Keratinocyte (primary cell): ENCODE data around the gene TSR3. TPM values are rescaled to one million over a fixed set of nuclear protein-coding genes. Genes with fewer than 3 reads are reported as not detected.

ENCODE experiments used
- DNase-seq: peaks from one replicate; pipeline ENCODE4 v3.0.0-alpha.2; 2011; ENCODE audit warnings: low read depth, missing footprints, low spot score
- FAIRE-seq: peaks from 2 replicates; lab custom pipeline; 2011; peaks lifted over from hg19 to GRCh38; lab: Jason Lieb, UNC
- H2AFZ ChIP-seq: 2 replicates; pipeline ENCODE4 v1.6.0; 2012; ENCODE audit warnings: low read length, control low read depth, inconsistent platforms; ENCODE audit not compliant: control insufficient read depth
- H3K27ac ChIP-seq: 2 replicates; pipeline ENCODE4 v1.5.1; 2011; ENCODE audit warnings: low read length; ENCODE audit not compliant: control insufficient read depth, insufficient read depth
- H3K27me3 ChIP-seq: 3 replicates; pipeline ENCODE4 v1.6.0; 2011; ENCODE audit warnings: low read length; ENCODE audit not compliant: control insufficient read depth, insufficient read depth; ENCODE audit errors: extremely low read depth
- H3K36me3 ChIP-seq, 2 experiments: 2 replicates in 1 of 2; 3 replicates in 1 of 2; pipeline ENCODE4 v1.5.1; 2011; ENCODE audit warnings: low read length in 2 of 2, mild to moderate bottlenecking in 1 of 2; ENCODE audit not compliant: control insufficient read depth in 2 of 2, insufficient read depth in 2 of 2; ENCODE audit errors: extremely low read depth in 1 of 2
- H3K4me1 ChIP-seq: 3 replicates; pipeline ENCODE4 v1.5.1; 2011; ENCODE audit warnings: low read length; ENCODE audit not compliant: control insufficient read depth, insufficient read depth; ENCODE audit errors: extremely low read depth
- H3K4me2 ChIP-seq: 3 replicates; pipeline ENCODE4 v1.6.0; 2011; ENCODE audit warnings: low read depth, low read length; ENCODE audit not compliant: control insufficient read depth, insufficient read depth; ENCODE audit errors: extremely low read depth
- H3K4me3 ChIP-seq, 3 experiments: fragments of 200-600 bp in 1 of 3; sonication (generic) in 1 of 3; 2 replicates in 2 of 3; 3 replicates in 1 of 3; pipeline ENCODE4 v1.5.1; 2011 to 2016; ENCODE audit warnings: low read length in 3 of 3, mild to moderate bottlenecking in 3 of 3, control low read depth in 2 of 3, inconsistent platforms in 1 of 3, low read depth in 1 of 3, mixed read lengths in 1 of 3, mixed run types in 1 of 3, moderate library complexity in 1 of 3; ENCODE audit not compliant: control insufficient read depth in 2 of 3, insufficient read depth in 2 of 3; ENCODE audit errors: extremely low read depth in 1 of 3
- H3K79me2 ChIP-seq: 2 replicates; pipeline ENCODE4 v1.6.0; 2012; ENCODE audit warnings: low read length; ENCODE audit not compliant: control insufficient read depth, insufficient read depth
- H3K9ac ChIP-seq: 3 replicates; pipeline ENCODE4 v1.6.0; 2011; ENCODE audit warnings: low read length; ENCODE audit not compliant: control insufficient read depth, insufficient read depth; ENCODE audit errors: extremely low read depth
- H3K9me1 ChIP-seq: 3 replicates; pipeline ENCODE4 v1.6.0; 2011; ENCODE audit warnings: low read length; ENCODE audit not compliant: control insufficient read depth, insufficient read depth; ENCODE audit errors: extremely low read depth
- H3K9me3 ChIP-seq: 2 replicates; pipeline ENCODE4 v1.5.1; 2012; ENCODE audit warnings: low read depth, low read length; ENCODE audit not compliant: control insufficient read depth
- H4K20me1 ChIP-seq: 3 replicates; pipeline ENCODE4 v1.6.0; 2011; ENCODE audit warnings: low read length; ENCODE audit not compliant: control insufficient read depth, insufficient read depth; ENCODE audit errors: extremely low read depth
- EZH2 ChIP-seq: IDR thresholded peaks from one replicate; pipeline ENCODE4 v1.6.1; 2012; ENCODE audit warnings: inconsistent platforms, mild to moderate bottlenecking, low read length, moderate library complexity
- dilution Hi-C: fragments of 300-500 bp; cut with MboI; formaldehyde crosslinking; loops from one replicate; pipeline ENCODE4 v1.7.0; 2020; ENCODE audit warnings: low sequenced_read_pairs; ENCODE audit not compliant: extremely low pct_ligation_motif_present
- polyA plus RNA-seq, 5 experiments: library from polyadenylated mRNA; depleted of rRNA in 3 of 5; stranded (reverse) in 3 of 5; stranded (forward) in 1 of 5; unstranded in 1 of 5; fragments of >200 nt; gene quantifications; 1 replicate in 1 of 5; 2 replicates in 3 of 5; 3 replicates in 1 of 5; pipeline versions ENCODE4 v1.2.1 to v1.2.3, GENCODE V29; 2011 to 2012; ENCODE audit warnings: missing spikeins in 2 of 5, low read depth in 1 of 5, low replicate concordance in 1 of 5
- TF ChIP-seq, protein P1 (sequence below), 3 experiments: IDR thresholded peaks in 1 of 3; conservative IDR thresholded peaks in 1 of 3; optimal IDR thresholded peaks in 1 of 3; 2 replicates in 2 of 3; 3 replicates in 1 of 3; pipeline versions ENCODE3 to v1.5.1; 2011; ENCODE audit warnings: low read length in 3 of 3, mild to moderate bottlenecking in 3 of 3, moderate library complexity in 2 of 3, control low read depth in 1 of 3, inconsistent platforms in 1 of 3; ENCODE audit not compliant: insufficient read depth in 2 of 3; ENCODE audit errors: extremely low read depth in 1 of 3

The TSR3 gene
- polyA plus RNA-seq, 1 donor (not counting 4 experiments of a cell fraction or from before 2014, with no cell fraction given), result 33.0 TPM

DNA sequence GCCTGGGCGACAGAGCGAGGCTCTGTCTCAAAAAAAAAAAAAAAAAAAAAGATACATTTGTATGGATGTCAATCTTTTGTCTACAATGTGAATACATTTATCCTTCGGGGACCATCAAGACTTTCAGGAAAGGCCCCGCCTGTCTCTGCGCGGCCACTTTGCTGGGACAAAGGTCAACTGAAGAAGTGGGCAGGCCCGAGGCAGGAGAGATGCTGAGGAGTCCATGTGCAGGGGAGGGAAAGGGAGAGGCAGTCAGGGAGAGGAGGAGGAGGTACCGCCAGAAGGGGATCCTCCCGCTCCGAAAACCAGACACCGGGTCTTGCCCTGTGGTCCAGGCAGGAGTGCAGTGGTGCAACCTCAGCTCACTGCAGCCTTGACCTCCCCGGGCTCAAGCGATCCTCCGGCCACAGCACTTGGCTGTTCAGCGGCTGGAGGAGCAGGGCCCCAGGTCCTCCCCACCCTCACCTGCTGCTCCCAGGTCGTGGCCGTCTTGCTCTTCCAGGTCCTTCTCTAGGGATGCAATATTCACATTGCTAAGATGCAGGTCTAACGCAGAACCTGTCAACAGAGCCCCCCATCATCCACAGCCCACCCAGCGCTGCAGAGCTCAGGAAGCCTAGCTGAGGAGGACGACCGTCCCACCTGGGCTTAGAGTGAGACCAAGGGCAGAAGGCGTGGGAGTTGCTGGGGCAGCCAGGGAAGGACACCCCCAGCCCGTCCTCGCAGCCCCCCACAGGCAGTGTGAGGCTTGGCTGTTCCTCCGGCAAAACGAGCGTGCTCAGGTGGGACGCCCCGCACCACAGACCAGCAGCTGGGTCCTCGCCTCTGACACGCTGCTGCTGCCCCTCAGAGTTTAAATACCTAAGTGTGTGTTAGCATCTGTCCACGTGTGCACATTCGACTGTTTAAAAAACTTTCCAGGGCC, 19.6 kb upstream of the TSR3 start:
- dilution Hi-C loops, result no loop called here
- Histone ChIP-seq H3K4me3 (no peak overlapping the region), H3K9ac (no peak overlapping the region), H3K4me2 (no peak overlapping the region), H4K20me1 (no peaks in the 10 kb centered on the region), H3K9me3 (no peaks in the 10 kb centered on the region), H3K9me1 (no peaks in the 10 kb centered on the region), H3K36me3 (peaks cover 0 to 6% of the 10 kb centered on the region in 2 experiments), H3K27ac (no peak overlapping the region), H3K79me2 (no peaks in the 10 kb centered on the region), H2AFZ (no peak overlapping the region), H3K4me1 (no peaks in the 10 kb centered on the region), H3K27me3 (no peaks in the 10 kb centered on the region)
- TF ChIP-seq EZH2, result no peak
- no peak for DNase-seq
- no peak for FAIRE-seq

DNA sequence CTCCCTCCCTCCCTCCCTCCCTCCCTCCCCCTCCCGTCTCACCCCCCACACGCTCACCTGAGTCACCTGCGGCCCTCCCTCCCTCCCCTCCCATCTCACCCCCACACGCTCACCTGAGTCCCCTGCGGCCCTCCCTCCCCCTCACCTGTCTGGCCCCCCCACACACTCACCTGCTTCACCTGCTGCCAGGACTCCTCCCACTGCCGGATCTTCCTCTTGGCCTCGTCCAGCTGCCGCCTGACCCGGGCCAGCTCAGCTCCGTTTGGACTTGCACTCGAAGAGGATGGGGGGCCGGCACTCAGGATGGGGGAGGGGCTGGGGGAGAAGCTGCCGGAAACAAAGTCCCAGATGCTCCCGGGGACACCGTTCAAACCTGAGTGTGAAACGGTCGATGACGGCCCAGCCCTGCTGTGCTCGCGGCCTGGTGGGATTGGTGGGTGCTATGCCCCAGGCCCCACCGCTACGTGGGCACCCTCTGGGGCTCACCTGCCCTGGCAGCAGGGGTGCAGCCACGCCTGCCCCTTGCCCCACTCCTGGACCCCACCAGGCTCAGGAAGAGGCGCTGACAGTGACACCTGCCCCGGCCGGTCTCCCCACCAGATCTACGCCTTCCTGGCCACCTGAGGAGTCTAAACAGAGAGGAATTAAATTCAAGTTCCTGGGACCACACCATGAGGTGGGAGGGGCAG, 16.0 kb upstream of the TSR3 start:
- Histone ChIP-seq H2AFZ (no peak overlapping the region), H3K9ac (no peak overlapping the region), H3K36me3 (peaks cover 8 to 18% of the 10 kb centered on the region in 2 experiments), H3K27me3 (no peaks in the 10 kb centered on the region), H3K4me3 (no peak overlapping the region), H3K79me2 (no peaks in the 10 kb centered on the region), H3K4me1 (no peaks in the 10 kb centered on the region), H3K9me1 (no peaks in the 10 kb centered on the region), H3K27ac (no peak overlapping the region), H4K20me1 (no peaks in the 10 kb centered on the region), H3K4me2 (no peak overlapping the region), H3K9me3 (no peaks in the 10 kb centered on the region)
- no peak for TF ChIP-seq EZH2
- TF ChIP-seq, protein P1, sequence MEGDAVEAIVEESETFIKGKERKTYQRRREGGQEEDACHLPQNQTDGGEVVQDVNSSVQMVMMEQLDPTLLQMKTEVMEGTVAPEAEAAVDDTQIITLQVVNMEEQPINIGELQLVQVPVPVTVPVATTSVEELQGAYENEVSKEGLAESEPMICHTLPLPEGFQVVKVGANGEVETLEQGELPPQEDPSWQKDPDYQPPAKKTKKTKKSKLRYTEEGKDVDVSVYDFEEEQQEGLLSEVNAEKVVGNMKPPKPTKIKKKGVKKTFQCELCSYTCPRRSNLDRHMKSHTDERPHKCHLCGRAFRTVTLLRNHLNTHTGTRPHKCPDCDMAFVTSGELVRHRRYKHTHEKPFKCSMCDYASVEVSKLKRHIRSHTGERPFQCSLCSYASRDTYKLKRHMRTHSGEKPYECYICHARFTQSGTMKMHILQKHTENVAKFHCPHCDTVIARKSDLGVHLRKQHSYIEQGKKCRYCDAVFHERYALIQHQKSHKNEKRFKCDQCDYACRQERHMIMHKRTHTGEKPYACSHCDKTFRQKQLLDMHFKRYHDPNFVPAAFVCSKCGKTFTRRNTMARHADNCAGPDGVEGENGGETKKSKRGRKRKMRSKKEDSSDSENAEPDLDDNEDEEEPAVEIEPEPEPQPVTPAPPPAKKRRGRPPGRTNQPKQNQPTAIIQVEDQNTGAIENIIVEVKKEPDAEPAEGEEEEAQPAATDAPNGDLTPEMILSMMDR (optimal IDR thresholded peaks at IDR 0.05 in 1 of 3, IDR thresholded peaks at IDR 0.05 in 1 of 3, conservative IDR thresholded peaks at IDR 0.05 in 1 of 3; ENCODE audit: extremely low read depth in 1 of 3, insufficient read depth in 2 of 3, low read length in 3 of 3), result no peak
- FAIRE-seq (no peak), DNase-seq (no peak)
- dilution Hi-C loops, result no loop called here
